ENCODE measurements around the gene TSHZ2.
A peak's percentile ranks its signal among the peaks of the same experiment; 100 is the strongest.

The TSHZ2 gene, protein sequence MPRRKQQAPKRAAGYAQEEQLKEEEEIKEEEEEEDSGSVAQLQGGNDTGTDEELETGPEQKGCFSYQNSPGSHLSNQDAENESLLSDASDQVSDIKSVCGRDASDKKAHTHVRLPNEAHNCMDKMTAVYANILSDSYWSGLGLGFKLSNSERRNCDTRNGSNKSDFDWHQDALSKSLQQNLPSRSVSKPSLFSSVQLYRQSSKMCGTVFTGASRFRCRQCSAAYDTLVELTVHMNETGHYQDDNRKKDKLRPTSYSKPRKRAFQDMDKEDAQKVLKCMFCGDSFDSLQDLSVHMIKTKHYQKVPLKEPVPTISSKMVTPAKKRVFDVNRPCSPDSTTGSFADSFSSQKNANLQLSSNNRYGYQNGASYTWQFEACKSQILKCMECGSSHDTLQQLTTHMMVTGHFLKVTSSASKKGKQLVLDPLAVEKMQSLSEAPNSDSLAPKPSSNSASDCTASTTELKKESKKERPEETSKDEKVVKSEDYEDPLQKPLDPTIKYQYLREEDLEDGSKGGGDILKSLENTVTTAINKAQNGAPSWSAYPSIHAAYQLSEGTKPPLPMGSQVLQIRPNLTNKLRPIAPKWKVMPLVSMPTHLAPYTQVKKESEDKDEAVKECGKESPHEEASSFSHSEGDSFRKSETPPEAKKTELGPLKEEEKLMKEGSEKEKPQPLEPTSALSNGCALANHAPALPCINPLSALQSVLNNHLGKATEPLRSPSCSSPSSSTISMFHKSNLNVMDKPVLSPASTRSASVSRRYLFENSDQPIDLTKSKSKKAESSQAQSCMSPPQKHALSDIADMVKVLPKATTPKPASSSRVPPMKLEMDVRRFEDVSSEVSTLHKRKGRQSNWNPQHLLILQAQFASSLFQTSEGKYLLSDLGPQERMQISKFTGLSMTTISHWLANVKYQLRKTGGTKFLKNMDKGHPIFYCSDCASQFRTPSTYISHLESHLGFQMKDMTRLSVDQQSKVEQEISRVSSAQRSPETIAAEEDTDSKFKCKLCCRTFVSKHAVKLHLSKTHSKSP (N-terminal part only)

GRCh38 chr20:52972190-52972937 is at the start of gene TSHZ2:
Gene TSHZ2 (plus strand): TSS chr20:52972358. CDS start chr20:52973294, 936 bp downstream.
- peak; percentile 50 for DNase-seq

DNA sequence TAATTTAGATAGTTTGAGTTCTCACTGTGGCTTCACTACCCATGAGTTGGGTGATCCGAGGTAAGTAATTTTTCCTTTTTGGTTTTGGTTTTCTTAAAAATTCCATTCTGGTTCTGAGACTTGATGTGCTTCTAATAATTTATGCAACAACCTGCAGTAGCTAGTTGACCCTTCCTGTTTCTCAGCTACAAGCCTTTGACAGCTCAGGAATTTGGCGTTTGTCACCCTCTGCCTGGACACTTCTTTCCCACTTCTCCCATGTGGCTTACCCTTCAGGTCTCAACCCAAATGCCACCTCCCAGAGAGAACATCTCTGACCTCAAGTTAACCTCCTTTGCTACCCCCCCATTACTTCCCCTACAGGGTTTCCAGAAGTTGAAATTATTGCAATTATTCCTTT is 49.7 kb upstream of the TSHZ2 start:
- DNase-seq: no peak

GRCh38 chr20:52923123-52923937 is 48.8 kb upstream of the TSHZ2 start:
- DNase-seq: no peak

- no peak for DNase-seq
These were observed 47.5 kb upstream of the TSHZ2 start for GRCh38 chr20:52924411-52925271.

GRCh38 chr20:52926505-52926904 is 45.7 kb upstream of the TSHZ2 start:
- no peak for DNase-seq

DNA sequence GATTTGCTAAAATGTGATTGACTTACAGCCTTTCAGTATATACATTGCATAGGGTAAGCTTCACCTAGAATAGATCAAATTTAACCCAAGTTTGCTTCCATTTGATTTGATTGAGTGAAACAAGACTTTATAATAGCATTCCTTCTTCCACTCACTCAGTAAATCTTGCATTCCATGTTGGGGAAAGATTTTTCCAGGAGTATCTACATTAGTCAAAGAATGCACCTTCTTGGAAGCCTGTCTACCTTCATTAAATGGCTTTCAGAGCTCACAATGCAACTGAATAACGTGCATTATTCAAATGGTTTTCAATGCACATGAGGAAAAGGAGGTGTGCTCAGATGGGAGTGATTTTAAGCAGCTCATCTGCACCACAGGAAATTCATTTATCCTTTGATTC is 38.3 kb upstream of the TSHZ2 start:
- no peak for DNase-seq

DNA sequence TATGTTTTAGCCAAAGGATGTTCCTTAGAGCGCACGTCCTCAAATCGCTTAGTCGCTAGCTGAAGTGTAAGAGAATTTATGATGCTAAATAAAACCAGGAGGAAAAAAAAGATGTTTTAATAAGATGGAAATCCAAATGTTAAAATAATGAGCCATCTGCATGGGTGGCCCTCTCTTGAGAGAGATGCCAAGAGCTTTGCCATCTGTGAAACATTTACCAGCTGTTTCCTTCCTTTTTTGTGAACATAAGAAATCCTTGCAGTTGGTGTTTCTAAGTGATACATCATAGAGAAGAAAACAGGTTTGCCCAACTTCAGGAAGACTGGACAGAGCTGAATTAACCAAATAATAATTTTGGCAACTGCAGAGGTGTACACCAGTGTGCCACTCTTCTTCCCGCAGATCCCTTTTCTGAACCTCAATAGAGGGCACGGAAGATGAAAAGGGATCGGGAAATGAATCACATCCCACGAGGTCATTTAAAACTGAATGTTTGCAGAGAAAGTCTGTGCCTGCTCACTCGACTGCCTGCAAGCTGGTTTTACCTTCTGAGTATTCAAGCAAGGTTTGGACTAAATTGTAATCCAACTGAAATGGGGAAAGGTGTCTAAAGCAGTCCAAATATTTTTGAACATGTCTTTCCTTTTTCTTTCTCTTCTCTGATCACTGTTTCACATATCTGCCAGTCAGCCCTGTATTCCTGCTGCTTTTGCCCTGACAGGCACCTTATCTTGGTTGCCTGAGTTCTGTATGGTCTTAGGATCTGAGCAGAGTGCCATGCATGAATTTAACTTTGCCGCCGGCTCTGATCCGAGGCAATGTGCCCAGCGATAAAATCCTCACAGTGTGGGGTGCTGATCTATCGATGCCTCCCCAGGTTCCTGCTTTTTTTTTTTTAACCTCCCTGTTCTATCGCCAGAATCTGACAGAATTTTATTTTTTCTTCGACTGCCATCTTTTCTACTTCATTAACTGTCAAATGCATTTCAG is 35.5 kb upstream of the TSHZ2 start:
- DNase-seq: no peak

DNA sequence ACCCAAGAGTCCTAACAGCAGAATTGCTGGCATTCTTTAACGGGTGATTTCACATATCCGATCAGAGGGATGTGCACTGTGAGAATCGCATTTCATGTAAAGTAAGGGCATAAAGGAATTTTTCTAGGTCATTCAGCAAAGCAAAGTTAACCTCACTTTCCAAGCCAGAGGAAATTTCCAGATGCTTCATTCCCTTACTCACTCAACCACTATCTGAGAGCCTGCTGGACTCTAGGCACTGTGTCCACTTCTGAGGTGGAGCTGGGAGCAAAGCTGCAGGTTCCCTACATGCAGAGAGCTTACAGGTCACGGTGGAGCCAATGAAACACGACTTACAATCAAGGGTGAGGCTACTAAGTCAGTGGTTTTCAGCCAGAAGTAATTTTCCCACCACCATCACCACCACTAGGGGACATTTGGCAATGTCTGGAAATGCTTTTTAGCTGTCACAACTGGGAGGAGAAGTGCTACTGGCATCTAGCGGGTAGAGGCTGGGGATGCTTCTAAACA is 34.5 kb upstream of the TSHZ2 start:
- no peak for DNase-seq

DNA sequence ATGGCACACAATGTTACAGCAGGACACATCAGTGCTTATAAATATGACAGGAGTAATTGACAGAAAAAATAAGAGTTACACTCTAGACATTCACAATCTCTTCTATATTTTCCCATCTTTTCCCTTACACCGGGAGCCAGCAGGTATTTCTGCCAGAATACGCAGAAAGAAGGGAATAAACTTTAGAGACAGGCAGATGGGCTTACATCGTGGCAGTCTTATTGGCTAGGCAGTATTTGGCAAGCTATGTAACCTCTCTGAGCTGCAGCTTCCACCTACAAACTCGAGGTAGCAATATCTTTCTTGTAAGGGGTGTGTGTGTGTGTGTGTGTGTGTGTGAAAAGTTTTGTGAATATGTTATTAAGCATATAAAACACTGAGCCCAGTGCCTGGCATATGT is 33.0 kb upstream of the TSHZ2 start:
- no peak for DNase-seq

DNA sequence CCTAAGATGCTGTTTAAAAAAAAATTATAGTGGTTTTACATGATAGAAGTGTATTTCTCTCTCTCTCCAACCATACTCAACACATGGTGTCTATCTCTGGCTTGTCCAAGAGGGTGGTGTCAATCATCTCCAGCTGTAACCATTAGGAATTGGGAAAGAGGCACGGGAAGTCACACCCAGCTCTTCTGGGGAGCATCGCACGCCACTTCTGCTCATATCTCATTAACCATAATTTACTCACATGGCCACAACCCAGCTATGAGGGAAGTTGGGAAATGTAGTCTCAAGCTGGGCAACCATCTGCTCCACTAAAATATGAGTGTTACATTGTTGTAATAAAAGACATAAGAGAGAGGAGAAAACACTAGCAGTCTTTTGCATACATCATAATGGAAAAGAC is 30.4 kb upstream of the TSHZ2 start:
- DNase-seq: no peak

DNA sequence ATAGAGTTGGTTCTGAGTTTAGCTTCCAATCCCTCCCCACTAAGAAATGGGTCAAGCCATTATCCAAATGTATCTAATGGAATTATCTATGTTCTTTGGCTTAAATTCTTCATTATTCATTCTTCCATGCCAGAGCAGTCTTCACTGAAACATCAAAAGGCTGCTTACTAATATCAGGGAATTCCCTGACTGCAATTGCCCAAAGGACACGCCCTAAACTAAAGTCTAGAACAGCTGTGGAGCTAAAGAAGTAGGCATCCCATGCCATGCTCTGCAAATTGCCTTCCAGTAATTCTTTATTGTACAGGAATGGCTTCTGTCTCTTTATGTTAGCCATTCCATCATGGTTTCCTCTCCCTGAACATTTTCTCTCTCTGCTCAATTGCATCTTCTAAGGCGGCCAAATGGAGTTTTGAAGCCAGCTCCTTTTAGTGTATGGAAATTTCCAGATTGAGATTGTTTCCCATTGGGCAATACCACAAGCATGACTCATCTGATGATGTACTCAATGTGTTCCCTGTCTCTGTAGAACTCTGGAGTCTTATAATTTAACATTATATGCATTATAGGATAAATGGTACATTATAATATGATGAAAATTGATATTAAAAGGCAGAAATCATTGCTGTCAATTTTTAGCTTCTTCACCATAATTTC is 28.8 kb upstream of the TSHZ2 start:
- DNase-seq: no peak

DNA sequence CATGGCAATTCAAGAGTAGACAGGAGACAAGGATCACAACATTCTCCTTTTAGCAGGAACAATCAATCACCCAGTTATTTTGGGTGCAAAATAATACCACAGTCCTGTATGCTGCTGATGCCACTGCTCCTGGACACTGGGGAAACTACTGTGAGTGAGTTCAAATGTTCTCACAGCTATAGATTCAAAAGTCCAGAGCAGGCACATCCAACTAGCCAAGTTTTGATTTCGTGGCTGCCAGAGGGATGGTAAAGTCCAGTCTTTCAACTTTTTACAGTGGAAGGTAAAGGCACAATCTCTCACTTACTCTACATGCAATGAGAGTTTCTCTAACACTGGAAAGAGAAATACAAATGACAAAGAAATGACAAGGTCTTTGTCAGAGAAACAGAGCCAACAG is 26.9 kb upstream of the TSHZ2 start:
- DNase-seq: no peak

- no peak for DNase-seq
These were observed 26.2 kb upstream of the TSHZ2 start for GRCh38 chr20:52945862-52946522.

DNA sequence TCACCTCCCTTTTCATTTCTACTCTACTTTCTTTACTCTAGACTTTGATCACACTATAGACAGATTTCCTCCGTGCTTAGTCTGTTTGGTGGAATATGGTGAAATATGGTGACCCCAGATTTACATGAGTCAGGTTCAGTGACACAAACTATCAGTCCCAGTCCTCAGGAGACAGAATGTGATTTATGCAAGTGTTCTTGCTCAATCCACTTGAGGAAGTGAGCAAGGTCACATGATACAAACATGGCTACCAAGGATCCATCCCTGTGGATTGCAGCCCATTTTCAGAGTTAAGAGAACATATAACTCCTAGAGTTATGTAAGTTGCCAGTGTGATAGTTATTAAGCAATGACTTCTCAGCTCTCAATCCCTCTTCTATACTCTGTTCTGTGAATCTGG is 23.7 kb upstream of the TSHZ2 start:
- no peak for DNase-seq

- DNase-seq: no peak
These were observed 19.1 kb upstream of the TSHZ2 start for GRCh38 chr20:52953020-52953419.

DNA sequence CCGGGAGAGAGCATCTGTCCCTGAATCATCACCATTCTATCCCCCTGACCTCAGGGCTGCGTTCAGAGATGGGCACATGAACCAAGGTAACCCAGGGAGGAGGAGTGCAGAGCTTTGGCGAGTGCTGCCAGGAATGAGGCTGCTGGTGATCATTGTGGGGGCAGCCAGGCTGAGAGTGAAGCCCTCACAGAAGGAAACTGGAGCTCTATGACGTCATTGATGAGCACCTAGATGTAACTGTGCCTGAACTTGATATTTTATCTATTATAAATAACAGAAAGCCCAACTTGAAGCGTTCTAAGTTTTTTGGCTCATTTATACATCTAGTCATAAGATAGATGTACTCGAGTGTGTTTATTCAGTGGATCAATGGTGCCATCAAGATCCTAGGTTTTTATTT is 17.3 kb upstream of the TSHZ2 start:
- no peak for DNase-seq

DNA sequence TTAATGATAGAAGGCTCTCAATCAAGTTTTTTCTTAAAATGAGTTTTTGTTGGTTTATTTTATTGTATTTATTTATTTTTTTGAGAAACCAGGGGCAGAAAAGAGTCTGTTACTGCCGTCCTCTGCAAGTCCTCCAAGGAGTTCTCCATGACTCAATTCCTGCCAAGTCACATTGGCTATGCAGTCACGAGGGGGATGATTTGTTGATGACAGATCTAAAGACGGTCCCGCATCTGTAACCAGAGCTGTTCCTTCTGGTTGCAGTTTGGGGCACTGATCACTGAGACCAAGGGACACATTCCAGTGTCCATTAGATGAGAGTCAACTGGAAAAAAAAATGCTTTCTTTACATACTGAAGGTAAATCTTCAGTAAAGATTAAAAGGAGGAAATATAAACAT is 13.9 kb upstream of the TSHZ2 start:
- no peak for DNase-seq

DNA sequence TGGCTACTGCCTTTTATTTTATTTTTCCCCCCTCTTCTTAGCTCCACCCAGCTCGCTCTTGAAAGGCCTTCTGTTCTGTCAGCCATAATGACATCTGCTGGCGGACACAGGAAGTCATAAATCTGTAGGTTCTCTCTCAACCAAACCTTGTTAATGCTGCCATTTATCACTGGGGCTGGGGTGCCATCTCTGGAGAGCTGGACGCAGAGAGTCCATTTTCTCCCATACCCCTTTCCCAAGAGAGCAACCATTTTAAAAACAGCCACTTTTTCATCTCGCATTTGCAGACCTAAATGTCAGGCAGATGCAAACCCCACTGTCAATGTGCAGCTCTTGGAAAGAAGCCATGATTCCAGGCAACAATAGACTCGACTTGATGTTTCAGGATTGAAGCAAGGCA is 13.0 kb upstream of the TSHZ2 start:
- DNase-seq: no peak

GRCh38 chr20:52962183-52962582 is 10.0 kb upstream of the TSHZ2 start:
- DNase-seq: no peak
